Gastrocnemius medialis (tissue), 4 donors: ENCODE results near the gene RNF220. TPM values are rescaled to one million over a fixed set of nuclear protein-coding genes. Genes with fewer than 3 reads are reported as not detected.
A peak's percentile ranks its signal among the peaks of the same experiment; 100 is the strongest.

ENCODE experiments used
- ATAC-seq, 2 donors: fragments of 150-250 bp; one replicate each; pipeline ENCODE4 v1.9.1; 2016
- DNase-seq, 2 donors: peaks; one replicate each; pipeline ENCODE4 v3.0.0-alpha.2; 2019
- H3K27ac ChIP-seq, 4 donors: fragments of 200-600 bp; sonication (generic); 1 replicate in 1 of 4; 2 replicates in 3 of 4; pipeline ENCODE4 v1.5.1; 2016 to 2018; ENCODE audit warnings: mild to moderate bottlenecking in 2 of 4, moderate library complexity in 1 of 4
- H3K27me3 ChIP-seq, 3 donors: fragments of 200-600 bp; sonication (generic) in 2 of 3; 1 replicate in 1 of 3; 2 replicates in 2 of 3; pipeline versions ENCODE4 v1.5.1 to v1.6.0; 2016 to 2019; ENCODE audit warnings: mild to moderate bottlenecking in 1 of 3, moderate library complexity in 1 of 3
- H3K36me3 ChIP-seq, 2 donors: fragments of 200-600 bp; sonication (generic) in 1 of 2; one replicate each; pipeline ENCODE4 v1.5.1; 2017 to 2018
- H3K4me1 ChIP-seq, 2 donors: fragments of 200-600 bp; sonication (generic) in 1 of 2; one replicate each; pipeline ENCODE4 v1.5.1; 2016 to 2017; ENCODE audit warnings: mild to moderate bottlenecking in 2 of 2
- H3K4me3 ChIP-seq, 4 donors: fragments of 200-600 bp; sonication (generic) in 3 of 4; 1 replicate in 1 of 4; 2 replicates in 3 of 4; pipeline ENCODE4 v1.5.1; 2016 to 2019; ENCODE audit warnings: mild to moderate bottlenecking in 2 of 4
- H3K9me3 ChIP-seq, 3 donors: fragments of 200-600 bp; sonication (generic) in 2 of 3; 1 replicate in 1 of 3; 2 replicates in 2 of 3; pipeline ENCODE4 v1.5.1; 2016 to 2019
- CTCF ChIP-seq, 5 experiments: fragments of 450-650 bp in 3 of 5; fragments of 200-600 bp in 2 of 5; sonication (generic) in 2 of 5; IDR thresholded peaks in 4 of 5; conservative IDR thresholded peaks in 1 of 5; 1 replicate in 4 of 5; 2 replicates in 1 of 5; pipeline ENCODE4 v1.5.1; 2016 to 2019; ENCODE audit warnings: antibody characterized with exemption in 5 of 5, mild to moderate bottlenecking in 3 of 5, moderate library complexity in 3 of 5
- POLR2A ChIP-seq, 2 donors: fragments of 450-650 bp; IDR thresholded peaks; one replicate each; pipeline ENCODE4 v1.6.1; 2017; ENCODE audit warnings: antibody characterized with exemption in 2 of 2, mild to moderate bottlenecking in 2 of 2, moderate library complexity in 2 of 2
- in situ Hi-C, 4 donors: fragments of 200-750 bp; cut with MboI; loops; one replicate each; pipeline versions ENCODE4 v1.15.0 to v1.8.0; 2017; ENCODE audit warnings: low sequenced_read_pairs in 4 of 4
- intact Hi-C: fragments of 100-400 bp; cut with DNase I; formaldehyde crosslinking; loops from one replicate; pipeline ENCODE4 v1.15.1; 2023; ENCODE audit warnings: low total_unique reads
- total RNA-seq, 4 donors: library from RNA; depleted of rRNA; stranded (reverse); fragments of >200 nt; gene quantifications; one replicate each; pipeline versions ENCODE4 v1.1.0 to v1.2.3, GENCODE V29; 2016

The RNF220 gene
- total RNA-seq, 4 donors from 2014 or later: 91.2 to 172 (median 128) TPM

- Histone ChIP-seq H3K9me3 (no peaks in the 10 kb centered on the region), H3K27me3 (peaks cover 36 to 51% (median 48%) of the 10 kb centered on the region in 3 donors), H3K36me3 (no peaks in the 10 kb centered on the region), H3K27ac (peak overlapping the region in 3 of 4 donors; percentile 22 to 69 (median 53)), H3K4me1 (peaks cover 20 to 25% of the 10 kb centered on the region in 2 donors), H3K4me3 (no peak overlapping the region)
- TF ChIP-seq CTCF (IDR thresholded peaks at IDR 0.05 in 4 of 5, conservative IDR thresholded peaks at IDR 0.05 in 1 of 5): no peak
- TF ChIP-seq POLR2A (IDR thresholded peaks at IDR 0.05): no peak
- ATAC-seq: peak; percentile 51 to 64
- in situ Hi-C loops: no loop called here
- intact Hi-C loops: no loop called here
- DNase-seq: no peak
Measured at GRCh38 chr1:44422161-44422560, 17.1 kb downstream of the RNF220 start.

GRCh38 chr1:44423591-44424537 is 18.8 kb downstream of the RNF220 start:
- no peaks in the 10 kb centered on the region for H3K9me3 ChIP-seq
- TF ChIP-seq POLR2A (IDR thresholded peaks at IDR 0.05) (no peak), CTCF (IDR thresholded peaks at IDR 0.05 in 4 of 5, conservative IDR thresholded peaks at IDR 0.05 in 1 of 5) (no peak)
- DNase-seq (peak; percentile 23 to 36), ATAC-seq (peak; percentile 78 to 86)
- in situ Hi-C loops: no loop called here
- peak overlapping the region in 3 of 4 donors; percentile 29 to 34 (median 30) for H3K27ac ChIP-seq
- H3K27me3 ChIP-seq: peaks cover 30 to 49% (median 32%) of the 10 kb centered on the region in 3 donors
- H3K4me3 ChIP-seq: peak overlapping the region in 1 of 4 donors; percentile 13
- intact Hi-C loops: no loop called here
- H3K4me1 ChIP-seq: peaks cover 14 to 20% of the 10 kb centered on the region in 2 donors
- H3K36me3 ChIP-seq: no peaks in the 10 kb centered on the region

GRCh38 chr1:44424747-44425146 is 19.7 kb downstream of the RNF220 start:
- ATAC-seq (no peak), DNase-seq (no peak)
- no peak overlapping the region for H3K4me3 ChIP-seq
- no peaks in the 10 kb centered on the region for H3K9me3 ChIP-seq
- H3K36me3 ChIP-seq: no peaks in the 10 kb centered on the region
- H3K4me1 ChIP-seq: peaks cover 14 to 20% of the 10 kb centered on the region in 2 donors
- intact Hi-C loops (no loop called here), in situ Hi-C loops (no loop called here)
- peak overlapping the region in 1 of 4 donors; percentile 30 for H3K27ac ChIP-seq
- peaks cover 23 to 47% (median 27%) of the 10 kb centered on the region in 3 donors for H3K27me3 ChIP-seq
- TF ChIP-seq CTCF (IDR thresholded peaks at IDR 0.05 in 4 of 5, conservative IDR thresholded peaks at IDR 0.05 in 1 of 5): no peak
- no peak for TF ChIP-seq POLR2A (IDR thresholded peaks at IDR 0.05)

- Histone ChIP-seq H3K9me3 (no peaks in the 10 kb centered on the region), H3K4me1 (peaks cover 14 to 20% of the 10 kb centered on the region in 2 donors), H3K27me3 (peaks cover 16 to 40% (median 22%) of the 10 kb centered on the region in 3 donors), H3K36me3 (no peaks in the 10 kb centered on the region), H3K27ac (no peak overlapping the region), H3K4me3 (no peak overlapping the region)
- ATAC-seq (no peak), DNase-seq (no peak)
- in situ Hi-C loops: no loop called here
- TF ChIP-seq CTCF (IDR thresholded peaks at IDR 0.05 in 4 of 5, conservative IDR thresholded peaks at IDR 0.05 in 1 of 5) (no peak), POLR2A (IDR thresholded peaks at IDR 0.05) (no peak)
- intact Hi-C loops: no loop called here
Measured at GRCh38 chr1:44425341-44426082, 20.5 kb downstream of the RNF220 start.
